ENCODE results near the gene KHDC1.
A peak's percentile ranks its signal among the peaks of the same experiment; 100 is the strongest.

Gene KHDC1

GRCh38 chr6:73309785-73310502 is 46.9 kb upstream of the KHDC1 start (continued):
- TF ChIP-seq, protein P1, sequence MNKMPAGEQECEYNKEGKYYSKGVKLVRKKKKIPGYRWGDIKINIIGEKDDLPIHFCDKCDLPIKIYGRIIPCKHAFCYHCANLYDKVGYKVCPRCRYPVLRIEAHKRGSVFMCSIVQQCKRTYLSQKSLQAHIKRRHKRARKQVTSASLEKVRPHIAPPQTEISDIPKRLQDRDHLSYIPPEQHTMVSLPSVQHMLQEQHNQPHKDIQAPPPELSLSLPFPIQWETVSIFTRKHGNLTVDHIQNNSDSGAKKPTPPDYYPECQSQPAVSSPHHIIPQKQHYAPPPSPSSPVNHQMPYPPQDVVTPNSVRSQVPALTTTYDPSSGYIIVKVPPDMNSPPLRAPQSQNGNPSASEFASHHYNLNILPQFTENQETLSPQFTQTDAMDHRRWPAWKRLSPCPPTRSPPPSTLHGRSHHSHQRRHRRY (tag by site-specific recombination; IDR thresholded peaks at IDR 0.05): 0 out of 2 replicates have a peak, but pooled peaks have one; percentile 50
- TF ChIP-seq ZBTB7A (tag by site-specific recombination; IDR thresholded peaks at IDR 0.05; ENCODE audit: low read depth) (no peak), ZFP3 (tag by site-specific recombination; IDR thresholded peaks at IDR 0.05; ENCODE audit: low read depth) (no peak), BCL11B (tag by site-specific recombination; IDR thresholded peaks at IDR 0.05; ENCODE audit: low read depth) (no peak), GFI1B (tag by site-specific recombination; IDR thresholded peaks at IDR 0.05) (no peak), KLF7 (tag by site-specific recombination; IDR thresholded peaks at IDR 0.05; ENCODE audit: borderline replicate concordance) (no peak), ZNF629 (tag by site-specific recombination; IDR thresholded peaks at IDR 0.05) (no peak), SP2 (tag by site-specific recombination; IDR thresholded peaks at IDR 0.05) (peak; percentile 87), ZSCAN23 (tag by site-specific recombination; IDR thresholded peaks at IDR 0.05) (no peak), OSR2 (tag by site-specific recombination; IDR thresholded peaks at IDR 0.05) (no peak; the same call in 1 of the 2 replicates), ZNF514 (tag by site-specific recombination; IDR thresholded peaks at IDR 0.05) (no peak), ZNF112 (tag by site-specific recombination; IDR thresholded peaks at IDR 0.05) (no peak), ZNF404 (tag by site-specific recombination; IDR thresholded peaks at IDR 0.05) (no peak), ZNF561 (tag by site-specific recombination; IDR thresholded peaks at IDR 0.05; ENCODE audit: borderline replicate concordance) (0 out of 2 replicates have a peak, but pooled peaks have one; percentile 20), ZNF530 (tag by site-specific recombination; IDR thresholded peaks at IDR 0.05; ENCODE audit: low read depth) (no peak), ZNF19 (tag by site-specific recombination; IDR thresholded peaks at IDR 0.05; ENCODE audit: low read depth) (no peak), ZNF76 (tag by site-specific recombination; IDR thresholded peaks at IDR 0.05; ENCODE audit: borderline replicate concordance, low read depth) (peak; percentile 46), KLF16 (tag by site-specific recombination; IDR thresholded peaks at IDR 0.05) (0 out of 2 replicates have a peak, but pooled peaks have one; percentile 60), ZNF155 (tag by site-specific recombination; IDR thresholded peaks at IDR 0.05) (no peak), ZNF555 (tag by site-specific recombination; conservative IDR thresholded peaks at IDR 0.05) (no peak), ZNF280D (tag by site-specific recombination; IDR thresholded peaks at IDR 0.05) (peak; percentile 5; the same call in 1 of the 2 replicates), ZNF549 (tag by site-specific recombination; IDR thresholded peaks at IDR 0.05) (no peak), TCF7L2 (IDR thresholded peaks at IDR 0.05; ENCODE audit: borderline replicate concordance, low read depth, low read length) (no peak), ZSCAN30 (tag by site-specific recombination; IDR thresholded peaks at IDR 0.05) (peak; percentile 90), ZNF391 (tag by site-specific recombination; IDR thresholded peaks at IDR 0.05; ENCODE audit: borderline replicate concordance, low read depth) (no peak), ZNF146 (tag by site-specific recombination; IDR thresholded peaks at IDR 0.05) (no peak), ZNF670 (tag by site-specific recombination; IDR thresholded peaks at IDR 0.05; ENCODE audit: low read depth) (no peak), ZNF174 (tag by site-specific recombination; IDR thresholded peaks at IDR 0.05) (no peak), ZNF350 (tag by site-specific recombination; IDR thresholded peaks at IDR 0.05) (no peak)
- TF ChIP-seq, protein P2, sequence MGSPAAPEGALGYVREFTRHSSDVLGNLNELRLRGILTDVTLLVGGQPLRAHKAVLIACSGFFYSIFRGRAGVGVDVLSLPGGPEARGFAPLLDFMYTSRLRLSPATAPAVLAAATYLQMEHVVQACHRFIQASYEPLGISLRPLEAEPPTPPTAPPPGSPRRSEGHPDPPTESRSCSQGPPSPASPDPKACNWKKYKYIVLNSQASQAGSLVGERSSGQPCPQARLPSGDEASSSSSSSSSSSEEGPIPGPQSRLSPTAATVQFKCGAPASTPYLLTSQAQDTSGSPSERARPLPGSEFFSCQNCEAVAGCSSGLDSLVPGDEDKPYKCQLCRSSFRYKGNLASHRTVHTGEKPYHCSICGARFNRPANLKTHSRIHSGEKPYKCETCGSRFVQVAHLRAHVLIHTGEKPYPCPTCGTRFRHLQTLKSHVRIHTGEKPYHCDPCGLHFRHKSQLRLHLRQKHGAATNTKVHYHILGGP (tag by site-specific recombination; IDR thresholded peaks at IDR 0.05): no peak
- TF ChIP-seq, protein P3, sequence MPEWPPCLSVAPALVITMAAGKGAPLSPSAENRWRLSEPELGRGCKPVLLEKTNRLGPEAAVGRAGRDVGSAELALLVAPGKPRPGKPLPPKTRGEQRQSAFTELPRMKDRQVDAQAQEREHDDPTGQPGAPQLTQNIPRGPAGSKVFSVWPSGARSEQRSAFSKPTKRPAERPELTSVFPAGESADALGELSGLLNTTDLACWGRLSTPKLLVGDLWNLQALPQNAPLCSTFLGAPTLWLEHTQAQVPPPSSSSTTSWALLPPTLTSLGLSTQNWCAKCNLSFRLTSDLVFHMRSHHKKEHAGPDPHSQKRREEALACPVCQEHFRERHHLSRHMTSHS (tag by site-specific recombination; IDR thresholded peaks at IDR 0.05): no peak
- TF ChIP-seq, protein P4, sequence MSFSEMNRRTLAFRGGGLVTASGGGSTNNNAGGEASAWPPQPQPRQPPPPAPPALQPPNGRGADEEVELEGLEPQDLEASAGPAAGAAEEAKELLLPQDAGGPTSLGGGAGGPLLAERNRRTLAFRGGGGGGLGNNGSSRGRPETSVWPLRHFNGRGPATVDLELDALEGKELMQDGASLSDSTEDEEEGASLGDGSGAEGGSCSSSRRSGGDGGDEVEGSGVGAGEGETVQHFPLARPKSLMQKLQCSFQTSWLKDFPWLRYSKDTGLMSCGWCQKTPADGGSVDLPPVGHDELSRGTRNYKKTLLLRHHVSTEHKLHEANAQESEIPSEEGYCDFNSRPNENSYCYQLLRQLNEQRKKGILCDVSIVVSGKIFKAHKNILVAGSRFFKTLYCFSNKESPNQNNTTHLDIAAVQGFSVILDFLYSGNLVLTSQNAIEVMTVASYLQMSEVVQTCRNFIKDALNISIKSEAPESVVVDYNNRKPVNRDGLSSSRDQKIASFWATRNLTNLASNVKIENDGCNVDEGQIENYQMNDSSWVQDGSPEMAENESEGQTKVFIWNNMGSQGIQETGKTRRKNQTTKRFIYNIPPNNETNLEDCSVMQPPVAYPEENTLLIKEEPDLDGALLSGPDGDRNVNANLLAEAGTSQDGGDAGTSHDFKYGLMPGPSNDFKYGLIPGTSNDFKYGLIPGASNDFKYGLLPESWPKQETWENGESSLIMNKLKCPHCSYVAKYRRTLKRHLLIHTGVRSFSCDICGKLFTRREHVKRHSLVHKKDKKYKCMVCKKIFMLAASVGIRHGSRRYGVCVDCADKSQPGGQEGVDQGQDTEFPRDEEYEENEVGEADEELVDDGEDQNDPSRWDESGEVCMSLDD (tag by site-specific recombination; IDR thresholded peaks at IDR 0.05): 0 out of 2 replicates have a peak, but pooled peaks have one; percentile 31

Data from HEK293 (cell line).